Skeletal muscle cell (primary cell): ENCODE data around the gene HBG2.
"Not testable (repeated sequence)": the region's sequence is repeated elsewhere in the genome, so short reads cannot be mapped to it uniquely, and the experiment has no call there.

ENCODE experiments used
- DNase-seq: peaks from one replicate; pipeline ENCODE4 v3.0.0-alpha.2; 2010; ENCODE audit warnings: low read depth
- H3K4me3 ChIP-seq: 2 replicates; pipeline ENCODE4 v1.5.1; 2011; ENCODE audit warnings: low read depth, mild to moderate bottlenecking, control low read depth, low read length, moderate library complexity

The HBG2 gene

DNA sequence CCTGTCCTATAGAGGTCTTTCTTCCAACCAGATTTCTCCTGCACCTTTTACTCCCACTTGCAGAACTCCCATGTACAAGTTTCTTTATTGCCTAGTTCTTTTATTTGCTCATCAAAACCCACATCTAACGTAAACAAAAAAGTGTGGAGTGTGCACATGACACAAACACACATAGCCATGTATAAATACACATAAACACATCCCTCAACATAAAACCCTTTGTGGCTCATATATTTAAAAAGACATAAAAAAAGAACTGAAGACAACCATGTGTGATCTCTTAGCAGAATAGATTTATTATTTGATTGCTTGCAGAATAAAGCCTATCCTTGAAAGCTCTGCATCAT lies 1.7 kb downstream of the HBG2 start:
- no peak overlapping the region for H3K4me3 ChIP-seq
- DNase-seq: no peak

DNA sequence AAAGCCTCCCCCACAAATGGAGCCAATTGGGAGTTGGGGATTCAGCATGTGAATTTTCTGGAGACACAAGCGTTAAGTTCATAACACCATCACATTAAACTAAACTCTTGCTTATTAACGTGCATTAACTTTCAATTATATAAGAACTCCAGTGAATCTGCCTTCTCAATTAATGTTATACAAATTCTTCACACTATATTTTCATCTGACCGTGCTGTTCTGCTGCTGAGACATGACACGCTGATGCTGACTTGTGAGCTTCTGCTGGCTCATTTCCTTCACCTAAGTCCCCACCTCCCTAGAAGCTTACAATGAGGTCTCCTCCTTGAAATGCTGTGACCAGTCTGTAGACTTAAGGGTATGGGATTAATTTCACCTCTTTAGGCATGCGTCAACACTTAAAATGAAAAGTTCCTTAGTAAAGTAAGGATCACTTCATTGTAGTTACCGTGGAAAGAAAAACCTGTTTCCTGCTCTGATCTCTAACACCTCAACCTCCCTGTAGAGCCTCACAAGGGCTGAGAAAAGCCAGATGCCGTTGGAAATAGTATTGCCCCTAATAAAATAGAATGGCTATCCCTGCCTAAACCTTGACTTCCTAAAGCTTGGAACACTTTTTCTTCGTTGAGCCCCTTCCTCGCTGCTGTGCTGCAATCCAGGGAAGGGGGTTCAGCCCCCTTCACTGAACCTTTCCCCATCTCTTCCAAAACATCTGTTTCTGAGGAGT lies 2.2 kb downstream of the HBG2 start:
- no peak overlapping the region for H3K4me3 ChIP-seq
- DNase-seq: no peak

DNA sequence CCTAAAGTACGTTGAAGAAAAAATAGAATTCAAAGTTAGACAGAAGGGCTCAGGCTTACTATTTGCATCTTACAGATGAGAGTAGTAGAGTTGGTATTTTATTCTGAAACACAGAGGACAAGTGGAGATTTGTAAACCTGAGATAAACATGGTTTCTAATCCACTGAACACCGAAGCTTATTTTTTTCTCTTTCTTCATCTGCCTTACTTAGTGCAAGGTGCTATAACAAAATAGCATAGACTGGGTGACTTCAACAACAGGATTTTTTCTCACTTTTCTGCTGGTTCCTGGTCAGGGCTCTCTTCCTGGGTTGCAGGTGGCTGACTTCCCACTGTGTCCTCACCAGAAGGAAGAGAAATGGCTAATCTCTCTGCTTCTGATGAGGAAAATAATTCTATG lies 2.8 kb downstream of the HBG2 start:
- H3K4me3 ChIP-seq: no peak overlapping the region
- DNase-seq: no peak

DNA sequence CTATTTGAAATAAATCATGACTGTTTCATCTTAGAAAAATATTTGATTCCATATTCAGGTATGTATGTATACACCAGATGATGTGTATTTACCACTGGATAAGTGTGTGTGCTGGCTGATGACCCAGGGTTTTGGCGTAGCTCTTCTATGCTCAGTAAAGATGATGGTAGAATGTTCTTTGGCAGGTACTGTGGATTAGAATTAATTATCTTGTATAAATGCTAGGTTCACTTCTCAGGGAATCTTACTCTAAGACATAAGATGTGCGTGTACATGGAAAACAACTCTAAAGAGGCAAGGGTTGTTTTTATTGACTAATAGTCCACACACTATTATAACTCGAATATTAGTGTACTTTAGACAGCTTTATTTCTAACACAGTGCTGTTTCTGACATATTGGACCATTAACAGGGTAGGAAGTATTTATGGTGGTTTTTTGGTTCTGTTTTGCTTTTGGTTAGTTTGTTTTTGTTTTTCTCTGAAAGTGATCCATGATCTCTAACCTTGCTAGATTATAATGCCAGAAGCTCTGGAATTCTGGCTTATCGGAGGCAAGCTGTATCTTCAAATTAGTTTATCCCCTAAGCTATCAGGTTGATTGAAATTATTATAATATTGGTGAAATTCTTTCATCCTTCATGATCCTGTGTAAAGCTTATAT lies 3.9 kb downstream of the HBG2 start:
- no peak overlapping the region for H3K4me3 ChIP-seq
- no peak for DNase-seq

DNA sequence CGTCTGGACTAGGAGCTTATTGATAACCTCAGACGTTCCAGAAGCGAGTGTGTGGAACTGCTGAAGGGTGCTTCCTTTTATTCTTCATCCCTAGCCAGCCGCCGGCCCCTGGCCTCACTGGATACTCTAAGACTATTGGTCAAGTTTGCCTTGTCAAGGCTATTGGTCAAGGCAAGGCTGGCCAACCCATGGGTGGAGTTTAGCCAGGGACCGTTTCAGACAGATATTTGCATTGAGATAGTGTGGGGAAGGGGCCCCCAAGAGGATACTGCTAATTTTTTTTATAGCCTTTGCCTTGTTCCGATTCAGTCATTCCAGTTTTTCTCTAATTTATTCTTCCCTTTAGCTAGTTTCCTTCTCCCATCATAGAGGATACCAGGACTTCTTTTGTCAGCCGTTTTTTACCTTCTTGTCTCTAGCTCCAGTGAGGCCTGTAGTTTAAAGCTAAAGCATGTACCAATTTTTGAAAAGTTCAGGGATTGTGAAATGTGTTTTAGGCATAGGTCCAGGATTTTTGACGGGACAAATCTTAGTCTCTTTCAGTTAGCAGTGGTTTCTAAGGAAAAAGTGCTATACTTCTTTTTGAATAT lies 4.7 kb downstream of the HBG2 start, which contains the start of gene HBG1:
Gene HBG1 (minus strand): TSS at position 51 of the 590 bp plus-strand sequence. CDS start 53 bp downstream, outside the sequence.
- DNase-seq, H3K4me3 ChIP-seq: not testable (repeated sequence)

DNA sequence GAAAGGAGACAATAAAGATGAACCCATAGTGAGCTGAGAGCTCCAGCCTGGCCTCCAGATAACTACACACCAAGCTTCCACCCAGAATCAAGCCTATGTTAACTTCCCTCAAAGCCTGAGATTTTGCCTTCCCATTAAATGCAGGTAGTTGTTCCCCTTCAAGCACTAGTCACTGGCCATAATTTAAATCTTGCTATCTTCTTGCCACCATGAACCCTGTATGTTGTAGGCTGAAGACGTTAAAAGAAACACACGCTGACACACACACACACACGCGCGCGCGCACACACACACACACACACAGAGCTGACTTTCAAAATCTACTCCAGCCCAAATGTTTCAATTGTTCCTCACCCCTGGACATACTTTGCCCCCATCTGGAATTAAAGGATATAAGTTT lies 6.1 kb downstream of the HBG2 start:
- DNase-seq, H3K4me3 ChIP-seq: not testable (repeated sequence)

DNA sequence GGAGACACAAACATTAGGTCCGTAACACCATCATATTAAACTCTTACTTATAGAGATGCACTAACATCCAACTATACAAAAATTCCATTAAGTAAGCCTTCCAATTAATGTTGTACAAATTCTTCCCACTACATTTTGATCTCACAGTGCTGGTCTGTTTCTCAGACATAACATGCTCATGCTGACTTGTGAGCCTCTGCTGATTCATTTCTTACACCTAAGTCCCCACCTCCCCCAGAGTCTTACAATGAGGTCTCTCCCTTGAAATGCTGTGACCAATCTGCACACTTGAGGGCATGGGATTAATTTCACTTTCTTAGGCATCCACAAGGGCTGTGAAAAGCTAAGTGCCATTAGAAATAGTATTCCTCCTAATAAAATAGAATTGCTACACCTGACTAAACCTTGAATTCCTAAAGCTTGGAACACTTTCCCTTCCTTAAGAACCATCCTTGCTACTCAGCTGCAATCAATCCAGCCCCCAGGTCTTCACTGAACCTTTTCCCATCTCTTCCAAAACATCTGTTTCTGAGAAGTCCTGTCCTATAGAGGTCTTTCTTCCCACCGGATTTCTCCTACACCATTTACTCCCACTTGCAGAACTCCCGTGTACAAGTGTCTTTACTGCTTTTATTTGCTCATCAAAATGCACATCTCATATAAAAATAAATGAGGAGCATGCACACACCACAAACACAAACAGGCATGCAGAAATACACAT lies 6.9 kb downstream of the HBG2 start:
- H3K4me3 ChIP-seq: no peak overlapping the region
- no peak for DNase-seq

DNA sequence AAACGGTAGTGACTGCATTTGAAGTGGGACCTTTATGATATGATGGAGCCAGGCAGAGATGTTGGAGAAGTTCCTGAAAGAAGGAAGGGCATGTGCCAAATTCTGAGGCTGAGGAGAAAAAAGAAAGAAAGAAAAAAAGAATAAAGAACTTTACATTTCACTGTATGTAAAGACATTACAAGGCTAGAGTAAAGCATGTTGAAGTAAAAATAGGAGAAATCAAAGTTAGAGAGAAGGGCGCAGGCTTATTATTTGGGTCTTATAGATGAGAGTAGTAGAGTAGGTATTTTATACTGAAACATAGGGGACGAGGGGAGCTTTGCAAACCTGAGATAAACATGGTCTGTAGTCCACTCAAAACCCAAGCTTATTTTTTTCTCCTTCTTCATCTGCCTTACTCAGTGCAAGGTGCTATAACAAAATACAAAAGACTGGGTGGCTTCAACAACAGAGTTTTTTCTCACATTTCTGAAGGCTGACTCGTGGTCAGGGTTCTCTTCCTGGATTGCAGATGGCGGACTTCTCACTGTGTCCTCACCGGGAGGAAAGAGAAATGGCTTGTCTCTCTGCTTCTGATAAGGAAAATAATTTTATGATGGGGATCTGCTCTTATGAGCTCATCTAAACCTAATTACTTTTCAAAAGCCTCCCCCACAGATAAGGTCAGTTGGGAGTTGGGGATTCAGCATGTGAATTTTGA lies 7.7 kb downstream of the HBG2 start:
- H3K4me3 ChIP-seq: no peak overlapping the region

DNA sequence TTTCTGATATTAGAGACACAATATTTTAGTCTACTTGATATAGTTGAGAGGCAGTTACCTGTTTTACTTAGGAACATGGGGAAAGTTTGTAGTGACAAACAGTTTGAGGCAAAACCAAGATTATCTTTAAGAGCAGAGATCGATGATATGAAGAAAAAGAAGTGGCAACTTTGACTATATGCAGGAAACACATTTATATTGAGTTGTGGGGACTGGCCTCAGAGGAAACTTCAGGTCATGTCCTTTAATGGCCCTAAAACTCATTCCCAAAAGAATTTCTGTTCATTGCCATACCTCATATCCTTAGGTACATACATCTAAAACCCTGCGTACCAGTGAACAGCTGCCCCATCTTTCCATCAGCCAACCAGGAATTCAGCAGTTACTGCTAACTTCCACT lies 9.4 kb downstream of the HBG2 start:
- no peak overlapping the region for H3K4me3 ChIP-seq
- no peak for DNase-seq

More for the DNA sequence above, 7.7 kb downstream of the HBG2 start:
- DNase-seq: no peak

DNA sequence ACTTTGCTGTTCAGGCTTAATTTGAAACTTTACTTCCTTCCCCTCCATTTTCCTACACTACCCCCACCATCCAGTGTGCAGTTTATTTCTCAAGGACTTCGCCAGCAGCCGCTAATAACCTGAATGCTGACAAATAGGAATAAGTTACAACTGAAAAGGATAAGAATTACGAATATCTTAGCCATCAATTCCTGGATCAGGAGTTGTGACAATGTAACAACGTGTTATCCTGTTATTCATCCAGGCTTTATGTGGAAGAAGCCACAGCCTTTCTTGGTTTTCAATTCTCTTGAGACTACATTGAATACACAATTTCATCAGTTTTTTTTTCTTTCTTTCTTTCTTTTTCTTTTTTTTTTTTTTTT lies 10.8 kb downstream of the HBG2 start:
- no peak overlapping the region for H3K4me3 ChIP-seq
- DNase-seq: no peak

DNA sequence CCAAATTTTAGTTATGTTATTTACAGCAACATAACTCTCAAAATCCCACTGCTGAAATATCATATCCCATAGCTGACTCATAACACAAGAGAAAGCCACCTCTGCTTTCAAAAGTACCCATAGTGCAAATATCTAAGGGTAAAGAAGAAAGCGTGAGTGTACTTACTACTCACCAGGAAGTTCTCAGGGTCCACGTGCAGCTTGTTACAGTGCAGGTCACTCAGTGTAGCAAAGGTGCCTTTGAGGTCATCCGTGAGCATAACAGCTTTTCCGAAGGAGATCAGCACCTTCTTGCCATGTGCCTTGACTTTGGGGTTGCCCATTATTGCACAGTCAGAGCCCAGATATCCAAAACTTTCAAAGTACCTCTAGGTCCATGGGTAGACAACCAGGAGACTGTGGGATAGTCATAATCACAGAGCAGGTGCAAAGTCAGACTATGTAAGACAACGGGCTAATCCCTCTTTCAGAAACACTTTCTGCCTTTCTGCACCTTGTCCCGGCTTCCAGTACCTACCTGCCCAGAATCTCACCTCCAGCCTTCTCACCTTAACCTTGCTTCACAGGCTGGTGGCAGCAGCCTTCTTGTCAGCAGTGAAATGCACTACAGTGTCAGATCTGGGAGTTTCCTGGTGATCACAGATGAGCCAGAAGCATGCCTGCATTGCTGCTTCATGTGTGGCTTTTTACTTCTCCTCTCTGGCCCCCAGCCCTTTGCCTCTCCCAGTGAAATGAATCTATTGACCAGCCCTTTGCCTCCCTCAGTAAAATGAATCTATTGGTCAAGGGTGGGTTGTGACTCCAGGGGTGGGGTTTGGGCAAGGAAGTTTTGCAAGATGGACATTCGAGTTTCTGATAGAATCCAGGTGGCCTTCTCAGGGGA lies 11.4 kb downstream of the HBG2 start:
- DNase-seq: no peak
- no peak overlapping the region for H3K4me3 ChIP-seq

DNA sequence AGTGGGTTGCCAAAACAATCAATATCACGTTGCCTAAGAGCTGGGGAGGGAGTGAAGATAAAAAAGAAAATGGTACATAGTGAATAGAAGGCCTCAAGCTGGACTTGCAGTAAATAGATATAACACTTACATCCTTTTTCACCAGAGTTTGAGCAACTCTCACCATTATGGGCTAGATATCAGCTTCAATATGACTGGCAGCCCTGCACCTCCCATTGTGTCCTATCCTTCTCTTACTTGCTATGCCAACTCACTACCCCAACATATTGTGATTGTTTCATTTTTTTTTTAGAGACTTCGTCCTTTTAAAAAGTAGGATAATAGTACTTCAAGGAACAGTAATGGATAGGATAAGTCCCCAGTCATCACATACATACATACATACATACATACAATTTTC lies 12.4 kb downstream of the HBG2 start:
- no peak overlapping the region for H3K4me3 ChIP-seq
- no peak for DNase-seq

DNA sequence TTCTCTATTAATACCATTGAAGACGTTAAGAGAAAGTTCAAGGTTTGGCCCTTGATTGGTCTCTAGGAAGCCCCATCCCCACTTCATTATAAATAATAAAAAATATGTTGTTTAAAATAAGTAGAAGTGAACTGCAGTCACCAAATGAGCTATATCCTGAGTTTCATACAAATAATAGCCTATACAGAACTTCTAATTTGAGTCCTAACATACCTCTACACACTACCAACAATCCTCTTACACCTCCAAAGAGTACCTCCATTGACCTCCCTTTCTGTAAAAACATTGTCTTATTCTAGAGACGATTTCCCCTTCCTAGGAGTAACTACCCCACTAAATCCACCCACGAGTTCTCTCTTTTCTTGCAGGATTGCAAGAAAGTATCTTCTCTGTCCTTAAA lies 13.1 kb downstream of the HBG2 start:
- DNase-seq: no peak
- H3K4me3 ChIP-seq: no peak overlapping the region

DNA sequence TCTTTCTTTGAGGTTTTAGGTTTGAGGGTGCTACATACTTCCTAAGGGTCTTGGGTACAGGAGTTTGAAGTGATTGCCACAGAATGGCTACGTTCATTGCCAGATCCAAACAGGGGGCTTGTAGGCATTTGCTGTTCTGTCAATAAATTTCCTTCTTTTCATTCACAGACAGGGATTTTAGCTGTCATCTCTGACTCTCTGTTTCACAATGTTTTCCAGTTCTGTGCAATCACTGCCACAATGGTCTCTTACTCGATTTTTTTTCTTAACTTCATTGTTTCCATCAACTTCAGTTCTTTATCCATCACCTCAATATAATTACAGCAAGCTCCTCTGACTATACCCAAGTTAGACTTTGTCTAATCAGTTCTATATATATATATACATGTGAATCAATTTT lies 14.1 kb downstream of the HBG2 start:
- no peak overlapping the region for H3K4me3 ChIP-seq
- DNase-seq: no peak

DNA sequence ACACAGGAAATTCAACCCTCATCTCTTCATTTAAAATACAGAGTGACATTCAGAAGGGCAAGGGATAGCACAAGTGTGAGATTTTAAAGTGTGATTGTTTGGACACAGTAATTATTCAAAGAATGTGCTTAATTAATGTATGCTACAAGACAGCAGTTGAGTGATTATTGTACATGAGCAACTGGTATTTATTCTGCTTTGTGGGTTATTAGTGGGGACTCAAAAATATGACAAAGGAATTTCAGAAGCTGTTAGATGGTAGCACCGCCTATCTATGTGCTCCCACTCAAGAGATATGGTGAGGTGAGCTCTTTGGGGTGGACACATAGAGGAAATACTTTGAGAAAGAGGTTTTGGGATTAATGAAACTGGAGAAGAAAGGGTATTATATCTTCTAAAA lies 14.5 kb downstream of the HBG2 start:
- DNase-seq: no peak
- no peak overlapping the region for H3K4me3 ChIP-seq

DNA sequence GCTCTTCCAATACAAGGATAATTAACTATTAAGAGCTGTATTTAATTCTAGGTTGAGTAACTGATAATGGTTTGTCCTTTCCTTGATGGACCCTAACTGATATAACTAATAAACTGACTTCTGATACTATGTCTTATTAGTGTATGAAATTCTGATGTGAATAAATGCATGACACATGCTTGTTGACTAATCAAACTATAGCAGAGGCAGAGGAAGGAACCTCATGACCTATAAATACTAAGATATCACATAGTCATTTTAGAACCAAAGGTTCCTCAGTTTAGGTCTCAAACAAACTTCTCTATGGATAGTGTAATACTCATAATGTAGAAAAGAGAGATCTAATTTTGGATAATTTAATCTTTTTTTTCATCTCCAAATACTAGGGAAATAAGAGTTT lies 15.5 kb downstream of the HBG2 start:
- no peak overlapping the region for H3K4me3 ChIP-seq
- DNase-seq: no peak

DNA sequence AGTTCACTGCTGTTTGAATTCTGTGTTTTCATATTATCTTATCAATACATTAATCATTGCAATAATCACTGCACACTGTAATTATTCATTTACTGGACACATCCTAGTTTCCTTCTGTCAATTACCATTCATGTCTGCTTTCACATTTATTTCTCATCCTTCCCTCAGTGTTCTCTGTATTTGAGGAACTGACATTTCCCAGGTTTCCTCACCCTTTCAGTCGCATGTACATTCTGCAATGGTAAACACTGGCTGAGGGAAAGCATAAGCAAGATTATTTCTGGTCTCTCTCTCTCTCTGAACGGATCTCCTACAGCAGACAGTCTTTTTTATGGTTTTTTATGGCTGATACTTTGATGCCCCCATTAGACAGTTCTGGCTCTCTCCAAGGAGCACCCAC lies 16.1 kb downstream of the HBG2 start:
- no peak for DNase-seq
- H3K4me3 ChIP-seq: no peak overlapping the region

DNA sequence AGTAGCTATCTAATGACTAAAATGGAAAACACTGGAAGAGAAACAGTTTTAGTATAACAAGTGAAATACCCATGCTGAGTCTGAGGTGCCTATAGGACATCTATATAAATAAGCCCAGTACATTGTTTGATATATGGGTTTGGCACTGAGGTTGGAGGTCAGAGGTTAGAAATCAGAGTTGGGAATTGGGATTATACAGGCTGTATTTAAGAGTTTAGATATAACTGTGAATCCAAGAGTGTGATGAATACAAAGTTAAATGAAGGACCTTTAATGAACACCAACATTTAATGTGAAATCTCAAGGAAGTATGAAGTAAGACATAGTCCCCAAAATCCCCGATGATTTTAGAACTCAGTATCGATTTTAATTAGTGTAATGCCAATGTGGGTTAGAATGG lies 17.2 kb downstream of the HBG2 start:
- no peak overlapping the region for H3K4me3 ChIP-seq
- no peak for DNase-seq
